HepG2 (cell line): ENCODE results near the gene IL15RA. TPM values are rescaled to one million over a fixed set of nuclear protein-coding genes. Genes with fewer than 3 reads are reported as not detected.

ENCODE experiments used
- PRDM15 ChIP-seq: sonication (generic); formaldehyde crosslinking; IDR thresholded peaks from 2 replicates; pipeline ENCODE4 v1.4.0; 2020; ENCODE audit warnings: missing genetic modification reagents
- RNF219 ChIP-seq: sonication (generic); formaldehyde crosslinking; IDR thresholded peaks from 2 replicates; pipeline ENCODE4 v1.5.0; 2020; ENCODE audit warnings: mild to moderate bottlenecking, missing genetic modification reagents
- ZBTB26 ChIP-seq: IDR thresholded peaks from 2 replicates; pipeline ENCODE4 v1.6.1; 2016; ENCODE audit warnings: missing compliant biosample characterization, missing genetic modification reagents, borderline replicate concordance
- ZNF280D ChIP-seq: sonication (generic); formaldehyde crosslinking; IDR thresholded peaks from 2 replicates; pipeline ENCODE4 v1.5.1; 2020; ENCODE audit warnings: mild to moderate bottlenecking, missing genetic modification reagents
- ZNF331 ChIP-seq: sonication (generic); formaldehyde crosslinking; IDR thresholded peaks from 2 replicates; pipeline ENCODE4 v1.4.0; 2020; ENCODE audit warnings: missing genetic modification reagents
- ZSCAN21 ChIP-seq: sonication (generic); formaldehyde crosslinking; IDR thresholded peaks from 2 replicates; pipeline ENCODE4 v1.8.0; 2022; ENCODE audit warnings: mild to moderate bottlenecking, missing genetic modification reagents, moderate library complexity, borderline replicate concordance
- polyA plus RNA-seq, 8 experiments: library from polyadenylated mRNA; depleted of rRNA in 3 of 8; stranded (reverse) in 7 of 8; unstranded in 1 of 8; fragments of >200 nt; fragmentation: Illumina TruSeq in 4 of 8; extraction: Trizol in 4 of 8; gene quantifications; 2 replicates each; pipeline versions ENCODE4 v1.2.1 to v1.2.3, GENCODE V29; 2011 to 2016; ENCODE audit warnings: low read depth in 4 of 8, missing spikeins in 1 of 8, mixed read lengths in 1 of 8; ENCODE audit not compliant: insufficient read depth in 1 of 8
- total RNA-seq, 5 experiments: library from RNA; depleted of rRNA; stranded (reverse); fragments of >200 nt; fragmentation: Illumina TruSeq; extraction: Trizol; gene quantifications; 2 replicates each; pipeline ENCODE4 v1.2.3, GENCODE V29; 2016; ENCODE audit warnings: low read depth in 1 of 5
- TF ChIP-seq, protein P1 (sequence below): sonication (generic); formaldehyde crosslinking; conservative IDR thresholded peaks from 2 replicates; pipeline ENCODE4 v1.4.0; 2020; ENCODE audit warnings: missing genetic modification reagents
- TF ChIP-seq, protein P2 (sequence below): sonication (generic); formaldehyde crosslinking; IDR thresholded peaks from 2 replicates; pipeline ENCODE4 v1.4.0; 2020; ENCODE audit warnings: missing genetic modification reagents, mild to moderate bottlenecking, borderline replicate concordance
- TF ChIP-seq, protein P3 (sequence below): sonication (generic); formaldehyde crosslinking; IDR thresholded peaks from 2 replicates; pipeline ENCODE4 v1.5.0; 2020; ENCODE audit warnings: mild to moderate bottlenecking, missing genetic modification reagents, borderline replicate concordance

Gene IL15RA
- total and polyA plus RNA-seq, 2 of the 13 experiments (the other 11 are each of a cell fraction or from before 2014, with no cell fraction given): 0.53 to 0.77 TPM

DNA sequence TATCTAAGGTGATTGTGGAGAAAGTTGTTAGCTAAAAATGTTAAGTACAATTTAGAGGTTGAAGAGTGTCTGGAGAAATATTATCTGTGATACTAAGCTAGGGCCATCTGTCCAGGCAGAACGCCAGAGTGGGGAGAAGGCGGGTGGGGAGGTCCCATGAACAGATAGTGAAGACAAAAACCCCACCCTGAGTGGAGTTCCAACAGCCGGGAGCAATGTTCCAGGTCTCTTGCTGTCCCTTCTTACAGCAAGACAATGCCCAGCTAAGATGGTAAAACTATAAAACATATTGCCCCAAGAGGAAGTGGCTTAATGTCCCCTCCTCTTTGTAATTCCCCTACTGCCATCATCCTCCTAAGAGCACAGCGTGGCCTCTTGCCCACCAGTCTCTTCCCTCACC, 10.4 kb upstream of the IL15RA start (continued):
- TF ChIP-seq, protein P1, sequence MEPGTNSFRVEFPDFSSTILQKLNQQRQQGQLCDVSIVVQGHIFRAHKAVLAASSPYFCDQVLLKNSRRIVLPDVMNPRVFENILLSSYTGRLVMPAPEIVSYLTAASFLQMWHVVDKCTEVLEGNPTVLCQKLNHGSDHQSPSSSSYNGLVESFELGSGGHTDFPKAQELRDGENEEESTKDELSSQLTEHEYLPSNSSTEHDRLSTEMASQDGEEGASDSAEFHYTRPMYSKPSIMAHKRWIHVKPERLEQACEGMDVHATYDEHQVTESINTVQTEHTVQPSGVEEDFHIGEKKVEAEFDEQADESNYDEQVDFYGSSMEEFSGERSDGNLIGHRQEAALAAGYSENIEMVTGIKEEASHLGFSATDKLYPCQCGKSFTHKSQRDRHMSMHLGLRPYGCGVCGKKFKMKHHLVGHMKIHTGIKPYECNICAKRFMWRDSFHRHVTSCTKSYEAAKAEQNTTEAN (CRISPR knock-in tag): no peak
- TF ChIP-seq ZNF331 (CRISPR knock-in tag) (no peak), ZNF280D (CRISPR knock-in tag) (no peak), ZBTB26 (CRISPR knock-in tag) (no peak), ZSCAN21 (no peak), RNF219 (CRISPR knock-in tag) (no peak), PRDM15 (CRISPR knock-in tag) (no peak)
- TF ChIP-seq, protein P2, sequence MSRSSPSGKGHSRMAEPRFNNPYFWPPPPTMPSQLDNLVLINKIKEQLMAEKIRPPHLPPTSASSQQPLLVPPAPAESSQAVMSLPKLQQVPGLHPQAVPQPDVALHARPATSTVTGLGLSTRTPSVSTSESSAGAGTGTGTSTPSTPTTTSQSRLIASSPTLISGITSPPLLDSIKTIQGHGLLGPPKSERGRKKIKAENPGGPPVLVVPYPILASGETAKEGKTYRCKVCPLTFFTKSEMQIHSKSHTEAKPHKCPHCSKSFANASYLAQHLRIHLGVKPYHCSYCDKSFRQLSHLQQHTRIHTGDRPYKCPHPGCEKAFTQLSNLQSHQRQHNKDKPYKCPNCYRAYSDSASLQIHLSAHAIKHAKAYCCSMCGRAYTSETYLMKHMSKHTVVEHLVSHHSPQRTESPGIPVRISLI: no peak
- TF ChIP-seq, protein P3, sequence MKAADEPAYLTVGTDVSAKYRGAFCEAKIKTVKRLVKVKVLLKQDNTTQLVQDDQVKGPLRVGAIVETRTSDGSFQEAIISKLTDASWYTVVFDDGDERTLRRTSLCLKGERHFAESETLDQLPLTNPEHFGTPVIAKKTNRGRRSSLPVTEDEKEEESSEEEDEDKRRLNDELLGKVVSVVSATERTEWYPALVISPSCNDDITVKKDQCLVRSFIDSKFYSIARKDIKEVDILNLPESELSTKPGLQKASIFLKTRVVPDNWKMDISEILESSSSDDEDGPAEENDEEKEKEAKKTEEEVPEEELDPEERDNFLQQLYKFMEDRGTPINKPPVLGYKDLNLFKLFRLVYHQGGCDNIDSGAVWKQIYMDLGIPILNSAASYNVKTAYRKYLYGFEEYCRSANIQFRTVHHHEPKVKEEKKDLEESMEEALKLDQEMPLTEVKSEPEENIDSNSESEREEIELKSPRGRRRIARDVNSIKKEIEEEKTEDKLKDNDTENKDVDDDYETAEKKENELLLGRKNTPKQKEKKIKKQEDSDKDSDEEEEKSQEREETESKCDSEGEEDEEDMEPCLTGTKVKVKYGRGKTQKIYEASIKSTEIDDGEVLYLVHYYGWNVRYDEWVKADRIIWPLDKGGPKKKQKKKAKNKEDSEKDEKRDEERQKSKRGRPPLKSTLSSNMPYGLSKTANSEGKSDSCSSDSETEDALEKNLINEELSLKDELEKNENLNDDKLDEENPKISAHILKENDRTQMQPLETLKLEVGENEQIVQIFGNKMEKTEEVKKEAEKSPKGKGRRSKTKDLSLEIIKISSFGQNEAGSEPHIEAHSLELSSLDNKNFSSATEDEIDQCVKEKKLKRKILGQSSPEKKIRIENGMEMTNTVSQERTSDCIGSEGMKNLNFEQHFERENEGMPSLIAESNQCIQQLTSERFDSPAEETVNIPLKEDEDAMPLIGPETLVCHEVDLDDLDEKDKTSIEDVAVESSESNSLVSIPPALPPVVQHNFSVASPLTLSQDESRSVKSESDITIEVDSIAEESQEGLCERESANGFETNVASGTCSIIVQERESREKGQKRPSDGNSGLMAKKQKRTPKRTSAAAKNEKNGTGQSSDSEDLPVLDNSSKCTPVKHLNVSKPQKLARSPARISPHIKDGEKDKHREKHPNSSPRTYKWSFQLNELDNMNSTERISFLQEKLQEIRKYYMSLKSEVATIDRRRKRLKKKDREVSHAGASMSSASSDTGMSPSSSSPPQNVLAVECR (CRISPR knock-in tag): no peak
